Esophagus muscularis mucosa (tissue), 4 donors: ENCODE data around the gene FNTB. TPM values are rescaled to one million over a fixed set of nuclear protein-coding genes. Genes with fewer than 3 reads are reported as not detected.

Experiments used
- DNase-seq: peaks from one replicate; pipeline ENCODE4 v3.0.0-alpha.2; 2017; ENCODE audit errors: extremely low spot score
- H3K27ac ChIP-seq, 4 donors: fragments of 200-600 bp; sonication (generic); replicated peaks in 1 of 4; 1 replicate in 3 of 4; 2 replicates in 1 of 4; pipeline ENCODE4 v1.5.1; 2016 to 2019; ENCODE audit warnings: mild to moderate bottlenecking in 1 of 4
- H3K27me3 ChIP-seq, 4 donors: fragments of 200-600 bp; sonication (generic); one replicate each; pipeline versions ENCODE4 v1.5.1 to v1.6.0; 2016 to 2019
- H3K36me3 ChIP-seq, 4 donors: fragments of 200-600 bp; sonication (generic); one replicate each; pipeline ENCODE4 v1.5.1; 2016 to 2019
- H3K4me1 ChIP-seq, 4 donors: fragments of 200-600 bp; sonication (generic); one replicate each; pipeline ENCODE4 v1.5.1; 2016 to 2019
- H3K4me3 ChIP-seq, 4 donors: fragments of 200-600 bp; sonication (generic); 1 replicate in 2 of 4; 2 replicates in 2 of 4; pipeline ENCODE4 v1.5.1; 2016 to 2019; ENCODE audit warnings: mild to moderate bottlenecking in 4 of 4, moderate library complexity in 1 of 4
- H3K9me3 ChIP-seq, 4 donors: fragments of 200-600 bp; sonication (generic); 1 replicate in 3 of 4; 2 replicates in 1 of 4; pipeline ENCODE4 v1.5.1; 2016 to 2019
- CTCF ChIP-seq, 3 experiments: fragments of 200-600 bp in 2 of 3; fragments of 450-650 bp in 1 of 3; sonication (generic) in 2 of 3; IDR thresholded peaks; one replicate each; pipeline ENCODE4 v1.5.1; 2017 to 2019; ENCODE audit warnings: antibody characterized with exemption in 3 of 3, mild to moderate bottlenecking in 2 of 3, moderate library complexity in 1 of 3
- EP300 ChIP-seq: sonication (generic); formaldehyde crosslinking; IDR thresholded peaks from one replicate; pipeline ENCODE4 v1.6.1; 2017; ENCODE audit warnings: antibody characterized with exemption
- POLR2A ChIP-seq: fragments of 450-650 bp; IDR thresholded peaks from one replicate; pipeline ENCODE4 v1.6.1; 2017; ENCODE audit warnings: antibody characterized with exemption, moderate library complexity, mild to moderate bottlenecking, low read depth
- POLR2AphosphoS5 ChIP-seq, 2 donors: sonication (generic); formaldehyde crosslinking; IDR thresholded peaks; one replicate each; pipeline ENCODE4 v1.6.1; 2017; ENCODE audit warnings: antibody characterized with exemption in 2 of 2
- WGBS: methylation state at CpG from one replicate; pipeline ENCODE4 v1.1.5; 2018; 5-methylcytosine and 5-hydroxymethylcytosine counted together
- intact Hi-C: fragments of 100-400 bp; cut with DNase I; formaldehyde crosslinking; loops from one replicate; pipeline ENCODE4 v1.15.1; 2023
- total RNA-seq, 4 donors: library from RNA; depleted of rRNA; stranded (reverse); fragments of >200 nt; gene quantifications; one replicate each; pipeline versions ENCODE4 v1.1.0 to v1.2.1, GENCODE V29; 2016

FNTB gene
- total RNA-seq, 4 donors from 2014 or later, result 10.3 to 20.7 (median 15.5) TPM

- WGBS, result 89% methylated on average over 4 of the region's 4 CpGs
- TF ChIP-seq EP300, result no peak
- TF ChIP-seq POLR2AphosphoS5 (IDR thresholded peaks at IDR 0.05), result no peak
- no peak for TF ChIP-seq CTCF (IDR thresholded peaks at IDR 0.05)
- no peak for TF ChIP-seq POLR2A
- Histone ChIP-seq H3K36me3 (peaks cover 11 to 58% (median 40%) of the 10 kb centered on the region in 4 donors), H3K4me3 (no peak overlapping the region), H3K27me3 (no peaks in the 10 kb centered on the region), H3K4me1 (peaks cover 12 to 14% (median 13%) of the 10 kb centered on the region in 4 donors), H3K9me3 (no peaks in the 10 kb centered on the region), H3K27ac (no peak overlapping the region)
- intact Hi-C loops, result no loop called here
- DNase-seq, result no peak
Observed at GRCh38 chr14:65016471-65016870, 29.8 kb downstream of the FNTB start.

GRCh38 chr14:65019944-65020566 lies 33.4 kb downstream of the FNTB start:
- intact Hi-C loops, result no loop called here
- peak overlapping the region in 1 of 4 donors; percentile 12 for H3K27ac ChIP-seq
- H3K36me3 ChIP-seq, result peaks cover 5 to 33% (median 18%) of the 10 kb centered on the region in 4 donors
- no peak overlapping the region for H3K4me3 ChIP-seq
- H3K4me1 ChIP-seq, result peaks cover 12 to 20% (median 15%) of the 10 kb centered on the region in 4 donors
- no peak for DNase-seq
- no peaks in the 10 kb centered on the region for H3K9me3 ChIP-seq
- no peak for TF ChIP-seq EP300
- TF ChIP-seq POLR2AphosphoS5 (IDR thresholded peaks at IDR 0.05), result no peak
- no peak for TF ChIP-seq POLR2A
- peak; percentile 47 to 67 (median 51) for TF ChIP-seq CTCF (IDR thresholded peaks at IDR 0.05)
- 69% methylated on average over 9 of the region's 9 CpGs for WGBS
- H3K27me3 ChIP-seq, result no peaks in the 10 kb centered on the region

GRCh38 chr14:65024957-65025356 lies 38.3 kb downstream of the FNTB start:
- Histone ChIP-seq H3K36me3 (peaks cover 7 to 42% (median 17%) of the 10 kb centered on the region in 4 donors), H3K4me1 (peaks cover 5 to 27% (median 22%) of the 10 kb centered on the region in 4 donors), H3K9me3 (no peaks in the 10 kb centered on the region), H3K4me3 (peak overlapping the region in 1 of 4 donors; percentile 10), H3K27ac (peak overlapping the region; percentile 64 to 81 (median 78)), H3K27me3 (no peaks in the 10 kb centered on the region)
- DNase-seq, result no peak
- intact Hi-C loops, result no loop called here
- WGBS, result 55% methylated on average over 5 of the region's 5 CpGs
- TF ChIP-seq POLR2AphosphoS5 (IDR thresholded peaks at IDR 0.05) (peak; percentile 69 to 82), EP300 (peak; percentile 27), CTCF (IDR thresholded peaks at IDR 0.05) (no peak)

- Histone ChIP-seq H3K9me3 (no peaks in the 10 kb centered on the region), H3K4me3 (peak overlapping the region; percentile 10 to 25 (median 14)), H3K4me1 (peaks cover 0 to 24% (median 19%) of the 10 kb centered on the region in 4 donors), H3K27me3 (no peaks in the 10 kb centered on the region), H3K27ac (peak overlapping the region; percentile 64 to 81 (median 78)), H3K36me3 (peaks cover 7 to 49% (median 20%) of the 10 kb centered on the region in 4 donors)
- intact Hi-C loops, result no loop called here
- 45% methylated on average over 6 of the region's 6 CpGs for WGBS
- TF ChIP-seq CTCF (IDR thresholded peaks at IDR 0.05), result no peak
- no peak for TF ChIP-seq POLR2AphosphoS5 (IDR thresholded peaks at IDR 0.05)
- no peak for TF ChIP-seq EP300
- no peak for TF ChIP-seq POLR2A
- DNase-seq, result no peak
Observed at GRCh38 chr14:65025818-65026217, 39.1 kb downstream of the FNTB start.
